Stimulated activated effector memory CD8-positive, alpha-beta T cell treated with anti-CD3 and anti-CD28 coated beads, Interleukin-12 subunit alpha, Interleukin-12 subunit beta, amount 100 ng/mL, for 72 hours (primary cell): Measurements from ENCODE around the gene BEND3.
"Not testable (repeated sequence)": the region's sequence is repeated elsewhere in the genome, so short reads cannot be mapped to it uniquely, and the experiment has no call there.

Experiments
- ATAC-seq: fragments of 150-1000 bp; cut with Tn5 transposase; 2 replicates; pipeline ENCODE4 v1.10.0; 2021
- DNase-seq, 2 donors: peaks; one replicate each; pipeline ENCODE4 v3.0.0; 2021 to 2022; ENCODE audit warnings: low spot score in 2 of 2
- H3K27ac Mint-ChIP-seq: one replicate; pipeline ENCODE4 v1.8.0; 2022; ENCODE audit warnings: mild to moderate bottlenecking, mixed read lengths
- H3K36me3 Mint-ChIP-seq: one replicate; pipeline ENCODE4 v1.8.0; 2022; ENCODE audit warnings: mild to moderate bottlenecking, mixed read lengths
- H3K4me1 Mint-ChIP-seq: one replicate; pipeline ENCODE4 v1.8.0; 2022; ENCODE audit warnings: mixed read lengths
- H3K4me3 Mint-ChIP-seq: one replicate; pipeline ENCODE4 v1.8.0; 2022; ENCODE audit warnings: mild to moderate bottlenecking, mixed read lengths
- H3K9me3 Mint-ChIP-seq: one replicate; pipeline ENCODE4 v1.8.0; 2022; ENCODE audit warnings: mixed read lengths

Gene BEND3

GRCh38 chr6:107128175-107128574 lies 12.9 kb upstream of the BEND3 start:
- Mint-ChIP-seq H3K4me3 (no peak overlapping the region), H3K4me1 (no peaks in the 10 kb centered on the region), H3K27ac (no peak overlapping the region), H3K36me3 (no peaks in the 10 kb centered on the region), H3K9me3 (no peaks in the 10 kb centered on the region)
- DNase-seq, result no peak
- ATAC-seq, result no peak

GRCh38 chr6:107125771-107126170 lies 10.5 kb upstream of the BEND3 start:
- DNase-seq (no peak), ATAC-seq (no peak)
- no peak overlapping the region for H3K4me3 Mint-ChIP-seq
- no peaks in the 10 kb centered on the region for H3K4me1 Mint-ChIP-seq
- H3K27ac Mint-ChIP-seq, result no peak overlapping the region
- no peaks in the 10 kb centered on the region for H3K36me3 Mint-ChIP-seq
- H3K9me3 Mint-ChIP-seq, result no peaks in the 10 kb centered on the region

- peak; percentile 50 for ATAC-seq
- Mint-ChIP-seq H3K4me3 (no peak overlapping the region), H3K4me1 (no peaks in the 10 kb centered on the region), H3K9me3 (no peaks in the 10 kb centered on the region), H3K36me3 (no peaks in the 10 kb centered on the region), H3K27ac (no peak overlapping the region)
- no peak for DNase-seq
These were observed 9.6 kb upstream of the BEND3 start for GRCh38 chr6:107124934-107125348.

GRCh38 chr6:107123501-107123900 lies 8.2 kb upstream of the BEND3 start:
- DNase-seq (no peak), ATAC-seq (no peak)
- Mint-ChIP-seq H3K36me3 (no peaks in the 10 kb centered on the region), H3K4me1 (no peaks in the 10 kb centered on the region), H3K9me3 (no peaks in the 10 kb centered on the region), H3K4me3 (no peak overlapping the region), H3K27ac (no peak overlapping the region)

GRCh38 chr6:107122748-107123147 lies 7.4 kb upstream of the BEND3 start:
- DNase-seq, result no peak
- H3K9me3 Mint-ChIP-seq, result no peaks in the 10 kb centered on the region

GRCh38 chr6:107121964-107122495 lies 6.7 kb upstream of the BEND3 start:
- no peaks in the 10 kb centered on the region for H3K4me1 Mint-ChIP-seq
- H3K27ac Mint-ChIP-seq, result no peak overlapping the region
- H3K9me3 Mint-ChIP-seq, result no peaks in the 10 kb centered on the region
- no peak for DNase-seq
- no peak for ATAC-seq
- no peak overlapping the region for H3K4me3 Mint-ChIP-seq
- H3K36me3 Mint-ChIP-seq, result no peaks in the 10 kb centered on the region

More at GRCh38 chr6:107122748-107123147, 7.4 kb upstream of the BEND3 start:
- no peak for ATAC-seq
- Mint-ChIP-seq H3K4me1 (no peaks in the 10 kb centered on the region), H3K27ac (no peak overlapping the region), H3K4me3 (no peak overlapping the region), H3K36me3 (no peaks in the 10 kb centered on the region)

- Mint-ChIP-seq H3K36me3 (no peaks in the 10 kb centered on the region), H3K9me3 (no peaks in the 10 kb centered on the region), H3K4me3 (no peak overlapping the region), H3K4me1 (peaks cover 7% of the 10 kb centered on the region), H3K27ac (no peak overlapping the region)
- DNase-seq, result no peak
- ATAC-seq, result no peak
These were observed 6.0 kb upstream of the BEND3 start for GRCh38 chr6:107121266-107121665.

GRCh38 chr6:107120404-107120803 lies 5.1 kb upstream of the BEND3 start:
- Mint-ChIP-seq H3K27ac (no peak overlapping the region), H3K9me3 (no peaks in the 10 kb centered on the region), H3K4me1 (peaks cover 12% of the 10 kb centered on the region), H3K4me3 (no peak overlapping the region), H3K36me3 (no peaks in the 10 kb centered on the region)
- ATAC-seq (no peak), DNase-seq (no peak)

- H3K27ac Mint-ChIP-seq, result no peak overlapping the region
- ATAC-seq, result no peak
- H3K4me3 Mint-ChIP-seq, result no peak overlapping the region
- H3K4me1 Mint-ChIP-seq, result peaks cover 12% of the 10 kb centered on the region
- H3K36me3 Mint-ChIP-seq, result peaks cover under 1% of the 10 kb centered on the region
- no peaks in the 10 kb centered on the region for H3K9me3 Mint-ChIP-seq
- DNase-seq, result no peak
These were observed 3.7 kb upstream of the BEND3 start for GRCh38 chr6:107118976-107119375.

- H3K27ac Mint-ChIP-seq, H3K4me3 Mint-ChIP-seq, H3K9me3 Mint-ChIP-seq, ATAC-seq, DNase-seq, H3K36me3 Mint-ChIP-seq: not testable (repeated sequence)
- H3K4me1 Mint-ChIP-seq, result peaks cover 12% of the 10 kb centered on the region
These were observed 3.2 kb upstream of the BEND3 start for GRCh38 chr6:107118540-107118939.

GRCh38 chr6:107116931-107117330 lies 1.6 kb upstream of the BEND3 start:
- Mint-ChIP-seq H3K4me1 (peaks cover 12% of the 10 kb centered on the region), H3K27ac (no peak overlapping the region), H3K4me3 (peak overlapping the region; percentile 71), H3K9me3 (no peaks in the 10 kb centered on the region), H3K36me3 (peaks cover 7% of the 10 kb centered on the region)
- DNase-seq (no peak), ATAC-seq (no peak)

- Mint-ChIP-seq H3K9me3 (no peaks in the 10 kb centered on the region), H3K36me3 (peaks cover 7% of the 10 kb centered on the region), H3K27ac (no peak overlapping the region), H3K4me3 (peak overlapping the region; percentile 71), H3K4me1 (peaks cover 12% of the 10 kb centered on the region)
- ATAC-seq (no peak), DNase-seq (no peak)
These were observed 1.1 kb upstream of the BEND3 start for GRCh38 chr6:107116328-107116892.

GRCh38 chr6:107115695-107116327 lies 496 bp upstream of the BEND3 start:
- DNase-seq, result peak; percentile 8 to 63
- peaks cover 7% of the 10 kb centered on the region for H3K36me3 Mint-ChIP-seq
- no peaks in the 10 kb centered on the region for H3K9me3 Mint-ChIP-seq
- ATAC-seq, result peak; percentile 33
- H3K4me1 Mint-ChIP-seq, result peaks cover 12% of the 10 kb centered on the region
- H3K4me3 Mint-ChIP-seq, result peak overlapping the region; percentile 71
- H3K27ac Mint-ChIP-seq, result peak overlapping the region; percentile 52

GRCh38 chr6:107114213-107114925 lies 946 bp downstream of the BEND3 start:
- H3K36me3 Mint-ChIP-seq, result peaks cover 7% of the 10 kb centered on the region
- DNase-seq, result peak; percentile 78 to 86
- peaks cover 12% of the 10 kb centered on the region for H3K4me1 Mint-ChIP-seq
- no peaks in the 10 kb centered on the region for H3K9me3 Mint-ChIP-seq
- peak overlapping the region; percentile 71 for H3K4me3 Mint-ChIP-seq
- ATAC-seq, result peak; percentile 86
- H3K27ac Mint-ChIP-seq, result no peak overlapping the region

GRCh38 chr6:107110200-107110599 lies 5.1 kb downstream of the BEND3 start:
- ATAC-seq (no peak), DNase-seq (no peak)
- Mint-ChIP-seq H3K4me1 (no peaks in the 10 kb centered on the region), H3K36me3 (peaks cover 7% of the 10 kb centered on the region), H3K4me3 (no peak overlapping the region), H3K27ac (no peak overlapping the region), H3K9me3 (no peaks in the 10 kb centered on the region)
